SW480 (cell line): Measurements from ENCODE around the gene SMPD3.

Experiments used
- DNase-seq: peaks from one replicate; pipeline ENCODE4 v3.0.0-alpha.2; 2016; ENCODE audit warnings: low spot score

SMPD3 gene

GRCh38 chr16:68370581-68371275 lies 77.6 kb downstream of the SMPD3 start:
- DNase-seq = no peak

GRCh38 chr16:68369697-68370580 lies 78.4 kb downstream of the SMPD3 start:
- peak; percentile 9 for DNase-seq

- no peak for DNase-seq
Measured at GRCh38 chr16:68369168-68369567, 79.1 kb downstream of the SMPD3 start.

DNA sequence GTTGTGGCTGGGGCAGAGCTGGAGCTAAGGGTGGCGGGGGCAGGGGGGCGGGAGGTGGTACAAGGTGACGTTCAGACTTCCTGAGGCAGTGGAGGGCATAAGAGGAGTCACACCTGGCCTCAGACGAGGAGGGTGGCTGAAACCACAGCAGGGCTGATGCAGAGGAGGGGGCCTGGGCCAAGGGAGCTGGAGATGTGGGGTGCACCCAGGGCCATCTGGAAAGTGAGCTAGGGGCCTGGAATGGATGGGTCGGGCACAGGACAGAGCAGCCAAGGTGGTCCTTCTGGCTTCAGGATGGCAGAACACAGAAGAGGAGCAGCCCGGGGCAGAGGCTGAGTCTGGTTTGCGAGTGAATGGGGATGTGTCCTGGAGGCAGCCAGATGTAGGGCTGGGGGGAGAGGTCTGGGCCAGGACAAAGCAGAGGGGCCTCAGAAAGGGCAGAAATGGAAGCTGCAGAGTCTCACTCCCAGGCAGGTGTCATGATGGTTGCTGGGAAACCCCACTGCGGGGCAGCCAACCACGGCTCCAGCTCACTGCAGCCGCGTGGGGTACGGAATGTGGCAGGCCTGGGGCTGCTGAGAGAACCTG lies 79.9 kb downstream of the SMPD3 start:
- DNase-seq = no peak

DNA sequence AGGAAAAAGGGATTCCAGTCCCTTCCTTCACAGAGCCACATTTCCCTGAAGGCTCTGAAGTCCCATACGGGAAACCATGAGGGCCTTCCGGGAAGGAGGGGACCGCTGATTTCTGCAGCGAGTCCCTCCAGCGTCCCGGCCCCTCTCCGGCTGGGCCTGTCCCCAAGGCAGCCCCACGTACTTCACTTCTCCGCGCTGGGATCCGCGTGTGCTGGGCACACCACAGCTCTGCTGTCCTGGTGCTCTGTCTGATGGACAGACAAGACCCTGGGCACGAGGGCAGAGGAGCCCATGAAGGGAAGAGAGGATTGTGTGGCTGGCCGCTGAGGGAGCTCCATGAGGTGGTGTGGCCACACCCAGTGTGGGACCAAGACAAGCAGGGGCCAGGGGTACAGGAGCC lies 80.4 kb downstream of the SMPD3 start:
- no peak for DNase-seq

- DNase-seq = no peak
Measured at GRCh38 chr16:68367440-68367839, 80.9 kb downstream of the SMPD3 start.

DNA sequence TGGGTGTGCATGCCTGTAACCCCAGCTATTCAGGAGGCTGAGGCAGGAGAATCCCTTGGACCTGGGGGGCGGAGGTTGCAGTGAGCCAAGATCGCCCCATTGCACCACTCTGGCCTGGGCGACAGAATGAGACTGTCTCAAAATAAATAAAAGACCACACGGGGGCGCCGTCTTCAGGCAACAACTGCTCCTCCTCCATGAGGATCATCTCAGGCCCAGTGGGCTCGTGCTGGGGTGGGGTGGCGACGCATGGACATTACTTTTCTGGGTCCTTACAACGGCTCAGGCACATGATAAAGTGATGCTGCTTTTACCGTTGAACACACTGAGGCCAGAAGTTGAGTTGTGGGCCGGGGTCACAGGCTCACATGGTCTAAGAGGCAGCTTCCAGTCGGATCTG lies 81.3 kb downstream of the SMPD3 start:
- no peak for DNase-seq

GRCh38 chr16:68366062-68366461 lies 82.2 kb downstream of the SMPD3 start:
- no peak for DNase-seq

DNA sequence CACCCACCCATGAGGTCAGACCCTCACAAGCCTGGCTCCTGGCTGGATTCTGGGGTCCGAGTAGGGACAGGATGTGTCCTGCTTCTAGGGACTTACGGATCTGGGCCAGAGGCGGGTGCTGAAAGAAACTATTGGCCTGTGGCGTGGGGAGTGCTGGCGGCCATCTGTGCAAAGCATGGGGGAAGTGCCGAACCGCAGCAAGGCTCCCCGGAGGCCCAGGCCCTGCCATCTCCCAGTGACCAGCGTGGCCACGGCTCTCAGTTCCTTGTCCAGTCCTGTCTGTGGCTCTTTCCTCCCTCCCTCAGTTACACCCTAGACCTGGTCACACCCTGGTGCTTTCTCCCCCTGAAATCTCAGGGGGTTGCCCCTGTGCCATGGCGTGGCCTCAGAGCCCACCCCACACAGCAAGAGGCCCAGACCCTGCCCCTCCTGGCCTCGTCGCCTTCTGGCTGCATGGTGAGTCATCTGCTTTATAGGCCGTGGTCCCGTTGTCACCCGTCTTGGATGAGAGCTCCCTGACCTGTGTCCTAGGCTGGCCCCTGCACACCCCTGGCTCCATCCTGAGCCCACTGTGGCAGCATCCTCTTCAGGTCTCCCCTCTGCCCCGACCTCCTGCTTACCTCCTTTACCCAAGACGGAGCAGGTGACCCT lies 83.0 kb downstream of the SMPD3 start:
- DNase-seq = no peak

DNA sequence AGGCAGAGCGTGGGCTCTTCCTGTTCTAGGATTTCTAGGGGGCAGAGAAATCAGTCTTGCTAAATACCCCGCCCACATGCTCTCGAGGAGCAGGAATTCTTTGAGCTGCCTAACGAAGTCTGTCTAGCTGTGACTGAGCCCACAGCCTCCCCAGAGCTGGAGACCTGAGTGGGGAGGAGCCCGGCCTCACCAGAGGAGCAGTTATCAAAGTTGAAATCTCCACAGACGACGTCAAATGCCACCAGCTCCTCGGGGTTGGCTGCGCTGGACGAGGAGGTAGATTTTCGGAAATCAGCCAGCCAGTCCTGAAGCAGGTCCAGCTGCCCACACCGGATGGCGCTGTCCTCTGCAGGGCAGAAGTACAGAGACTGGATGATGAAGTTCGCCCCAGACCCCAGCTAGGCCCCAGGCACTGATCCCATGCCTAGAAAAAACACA lies 83.7 kb downstream of the SMPD3 start:
- DNase-seq = no peak

- no peak for DNase-seq
Measured at GRCh38 chr16:68363658-68364521, 84.4 kb downstream of the SMPD3 start.

GRCh38 chr16:68362947-68363657 lies 85.2 kb downstream of the SMPD3 start:
- DNase-seq = no peak

DNA sequence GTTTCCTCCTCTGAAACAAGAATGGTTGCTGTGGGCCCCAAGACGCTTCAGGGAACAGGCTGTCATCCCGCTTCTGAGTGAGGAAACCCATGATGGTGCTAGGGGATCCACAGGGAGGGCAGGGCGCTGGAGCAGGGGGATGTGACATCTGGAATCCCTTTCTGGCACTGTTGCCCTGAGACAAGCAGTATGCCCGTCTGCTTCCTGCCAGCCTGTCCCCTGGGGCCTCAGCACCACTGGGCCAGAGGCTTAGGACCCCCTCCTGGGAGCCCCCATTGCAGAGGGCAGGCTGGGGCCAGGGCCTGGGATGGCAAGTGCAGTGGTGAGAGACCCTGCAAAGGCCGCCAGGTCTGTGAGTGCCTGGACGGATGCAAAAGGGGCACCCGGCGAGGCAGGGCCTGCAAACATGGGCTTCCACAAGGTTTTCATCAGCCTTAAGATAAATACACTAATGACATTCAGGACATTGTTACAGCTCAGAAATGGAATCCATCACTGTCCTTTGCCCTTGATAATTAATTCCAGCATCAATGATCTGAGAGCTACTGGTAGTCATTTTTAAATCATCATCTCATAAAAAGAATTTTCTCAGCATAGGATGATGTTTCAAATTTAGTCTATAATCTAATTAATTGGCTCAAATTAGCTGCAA lies 85.9 kb downstream of the SMPD3 start:
- no peak for DNase-seq

DNA sequence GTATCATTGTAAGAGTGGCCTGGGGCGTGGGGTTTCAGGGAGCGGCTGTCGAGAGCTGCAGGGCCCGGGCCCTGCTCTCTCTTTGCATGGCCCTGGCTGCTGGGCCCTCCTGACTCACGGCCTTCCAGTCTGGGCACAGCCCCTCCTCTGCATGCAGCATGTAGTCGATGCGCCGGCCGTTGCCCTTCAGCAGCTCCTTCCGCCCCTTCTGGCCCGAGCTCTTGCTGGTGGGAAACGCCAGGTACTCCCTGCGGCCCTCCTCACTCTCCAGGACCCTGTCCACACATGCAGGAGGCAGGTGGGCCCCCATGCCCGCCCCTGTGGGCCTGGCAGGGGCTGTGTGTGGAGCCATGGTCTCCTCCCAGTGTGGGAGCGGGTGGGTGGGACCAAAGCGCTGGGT lies 86.8 kb downstream of the SMPD3 start:
- no peak for DNase-seq

DNA sequence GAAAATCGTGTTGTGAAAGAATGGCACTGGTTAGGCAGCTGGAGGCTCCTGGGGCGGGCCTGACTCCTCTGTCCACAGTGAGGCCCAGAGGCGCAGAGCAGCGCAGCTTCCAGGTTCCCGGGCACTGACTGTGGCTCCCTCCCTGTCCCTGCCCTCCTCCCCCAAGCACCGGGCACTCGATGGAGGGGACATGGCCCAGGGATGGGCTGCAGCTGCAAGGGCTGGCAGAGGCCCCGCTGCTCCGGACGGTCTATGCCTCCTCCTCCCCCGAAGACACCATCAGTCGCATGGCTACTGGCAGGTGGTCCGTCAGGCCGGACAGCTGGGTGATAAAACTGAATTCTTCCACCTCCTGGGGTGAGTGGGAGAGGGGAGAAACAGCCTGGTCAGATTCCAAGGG lies 87.4 kb downstream of the SMPD3 start:
- DNase-seq = no peak

GRCh38 chr16:68360547-68360946 lies 87.8 kb downstream of the SMPD3 start:
- no peak for DNase-seq

DNA sequence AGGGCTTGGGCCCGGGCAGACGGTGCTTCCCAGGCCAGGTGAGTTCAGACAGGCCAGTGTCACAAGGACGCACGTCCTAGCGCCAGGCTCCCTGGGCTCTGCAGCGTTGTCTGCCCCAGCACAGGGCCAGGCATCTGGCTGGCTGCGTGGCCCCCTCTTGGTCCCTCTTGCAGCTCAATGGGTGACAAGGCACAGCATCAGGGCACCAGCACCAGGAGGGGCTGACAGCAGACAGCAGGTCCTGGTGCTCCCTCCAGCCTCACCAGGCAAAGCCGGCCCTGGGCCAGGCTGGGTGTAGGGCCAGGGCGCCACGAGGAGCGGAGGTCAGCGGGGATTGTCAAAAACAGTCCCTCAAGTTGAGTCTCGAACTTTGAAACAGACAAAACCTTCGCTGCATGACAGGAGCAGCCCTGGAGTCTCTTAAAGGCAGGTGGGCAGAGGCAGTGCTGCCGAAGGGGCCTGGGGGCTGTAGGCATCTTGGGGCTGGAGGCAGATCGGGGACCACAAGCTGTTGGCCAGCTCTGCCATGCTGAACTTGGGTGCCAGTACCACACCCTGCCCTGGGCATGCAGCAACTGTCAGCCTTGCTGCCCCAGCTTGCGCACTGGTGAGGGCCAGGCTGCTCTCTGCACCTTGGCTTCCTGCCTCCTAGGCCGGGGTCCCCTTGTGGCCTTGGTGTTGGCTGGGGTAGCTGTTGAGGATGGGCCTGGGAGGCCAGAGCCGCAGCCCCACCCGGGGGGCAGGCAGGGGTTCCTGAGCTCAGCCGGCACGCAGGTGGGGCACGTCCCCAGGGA lies 88.7 kb downstream of the SMPD3 start:
- no peak for DNase-seq

GRCh38 chr16:68358951-68359350 lies 89.4 kb downstream of the SMPD3 start:
- DNase-seq = no peak

DNA sequence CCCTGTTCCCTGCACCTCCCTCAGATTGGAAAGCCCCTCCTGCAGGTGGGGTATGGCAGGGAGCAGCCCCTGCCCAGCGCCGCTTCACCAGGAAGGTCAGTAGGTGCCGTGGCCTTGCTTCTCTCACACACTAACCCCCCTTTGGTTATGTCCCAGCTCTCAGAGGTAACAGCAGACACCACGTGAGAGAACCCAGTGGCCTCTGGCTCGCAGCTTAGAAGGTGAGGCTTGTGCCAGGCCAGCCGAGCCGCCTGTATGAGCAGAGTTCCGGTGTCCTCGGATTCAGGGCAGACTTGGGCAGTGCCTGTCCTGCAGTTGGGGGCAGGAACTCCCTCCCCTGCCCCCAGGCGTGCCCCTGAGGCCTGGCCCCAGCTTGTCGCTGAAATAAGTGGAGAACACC lies 90.4 kb downstream of the SMPD3 start:
- DNase-seq = no peak

DNA sequence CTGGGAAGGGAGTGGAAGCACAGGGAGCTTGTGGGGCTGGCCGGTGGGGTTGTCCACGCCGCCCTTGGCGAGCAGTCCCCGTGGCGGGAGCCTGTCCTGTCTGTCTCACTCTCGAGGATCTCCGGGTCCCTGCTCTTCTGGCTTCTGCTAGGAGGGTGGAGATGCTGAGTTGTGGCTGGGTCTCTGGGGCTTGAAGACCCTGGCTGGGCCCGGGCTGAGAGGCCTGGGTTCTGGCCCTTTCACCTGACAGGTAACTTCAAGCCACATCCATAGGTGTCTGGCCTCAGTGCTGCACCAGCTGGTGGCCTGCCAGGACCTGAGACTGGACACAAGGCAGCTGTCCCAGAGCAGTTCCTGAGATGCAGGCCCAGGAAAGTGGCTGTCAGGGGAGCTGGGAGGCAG lies 90.8 kb downstream of the SMPD3 start:
- no peak for DNase-seq
